Liver (tissue), 9 donors: ENCODE data around the gene SNX9. TPM values are rescaled to one million over a fixed set of nuclear protein-coding genes. Genes with fewer than 3 reads are reported as not detected.

ENCODE experiments used
- DNase-seq: peaks from one replicate; pipeline ENCODE4 v3.0.0-alpha.2; 2017; ENCODE audit warnings: low spot score
- H3K27ac ChIP-seq, 2 donors: one replicate each; pipeline ENCODE4 v1.7.0; 2013; ENCODE audit warnings: inconsistent platforms in 2 of 2, low read length in 2 of 2, control low read depth in 1 of 2, low read depth in 1 of 2, mild to moderate bottlenecking in 1 of 2
- H3K27me3 ChIP-seq, 4 donors: one replicate each; pipeline versions ENCODE4 v1.6.1 to v1.7.0; 2013; ENCODE audit warnings: low read length in 3 of 4, inconsistent platforms in 1 of 4, mild to moderate bottlenecking in 1 of 4, moderate library complexity in 1 of 4; ENCODE audit not compliant: control insufficient read depth in 4 of 4, insufficient read depth in 4 of 4
- H3K36me3 ChIP-seq, 4 donors: one replicate each; pipeline versions ENCODE4 v1.6.1 to v1.7.0; 2013; ENCODE audit warnings: low read length in 3 of 4, mild to moderate bottlenecking in 3 of 4, low read depth in 1 of 4, moderate library complexity in 1 of 4; ENCODE audit not compliant: control insufficient read depth in 4 of 4, insufficient read depth in 3 of 4
- H3K4me1 ChIP-seq, 4 donors: one replicate each; pipeline versions ENCODE4 v1.6.1 to v1.7.0; 2013; ENCODE audit warnings: low read length in 3 of 4, mild to moderate bottlenecking in 3 of 4, moderate library complexity in 1 of 4; ENCODE audit not compliant: control insufficient read depth in 4 of 4, insufficient read depth in 4 of 4
- H3K4me3 ChIP-seq, 3 donors: one replicate each; pipeline versions ENCODE4 v1.6.1 to v1.7.0; 2013; ENCODE audit warnings: low read length in 3 of 3, control low read depth in 1 of 3, low read depth in 1 of 3, mild to moderate bottlenecking in 1 of 3
- H3K9ac ChIP-seq, 2 donors: one replicate each; pipeline ENCODE4 v1.7.0; 2013; ENCODE audit warnings: low read length in 2 of 2, mild to moderate bottlenecking in 2 of 2, moderate library complexity in 2 of 2, control low read depth in 1 of 2, low read depth in 1 of 2
- H3K9me3 ChIP-seq, 4 donors: one replicate each; pipeline versions ENCODE4 v1.6.1 to v1.7.0; 2013; ENCODE audit warnings: low read length in 3 of 4; ENCODE audit not compliant: control insufficient read depth in 4 of 4
- FOXA2 ChIP-seq: IDR thresholded peaks from 2 replicates; pipeline ENCODE4 v1.6.1; 2016; ENCODE audit warnings: antibody characterized with exemption
- HNF4A ChIP-seq, 2 donors: conservative IDR thresholded peaks; 2 replicates each; pipeline ENCODE4 v1.6.1; 2016; ENCODE audit warnings: antibody characterized with exemption in 2 of 2, mild to moderate bottlenecking in 2 of 2
- JUND ChIP-seq, 2 donors: IDR thresholded peaks; 2 replicates each; pipeline ENCODE4 v1.6.1; 2016; ENCODE audit warnings: antibody characterized with exemption in 2 of 2
- RAD21 ChIP-seq, 2 donors: IDR thresholded peaks; 2 replicates each; pipeline ENCODE4 v1.6.1; 2016; ENCODE audit warnings: antibody characterized with exemption in 2 of 2, mild to moderate bottlenecking in 2 of 2
- RXRA ChIP-seq, 2 donors: IDR thresholded peaks; 2 replicates each; pipeline ENCODE4 v1.6.1; 2017 to 2018; ENCODE audit warnings: antibody characterized with exemption in 2 of 2, mild to moderate bottlenecking in 1 of 2
- SP1 ChIP-seq: IDR thresholded peaks from 2 replicates; pipeline ENCODE4 v1.6.1; 2018; ENCODE audit warnings: antibody characterized with exemption, mild to moderate bottlenecking
- WGBS: extraction: QIAGEN DNeasy Blood & Tissue Kit; methylation state at CpG from one replicate; pipeline ENCODE4 v1.1.7; 2013; 5-methylcytosine and 5-hydroxymethylcytosine counted together
- polyA plus RNA-seq, 2 donors: library from polyadenylated mRNA; stranded (reverse) in 1 of 2; unstranded in 1 of 2; fragments of 200-250 nt in 1 of 2; fragments of >200 nt in 1 of 2; fragmentation: Nextera tagmentation in 1 of 2; extraction: Ambion mirVana in 1 of 2; gene quantifications; one replicate each; pipeline versions ENCODE4 v1.2.1 to v1.2.3, GENCODE V29; 2013 to 2015
- total RNA-seq, 2 donors: library from RNA; depleted of rRNA; stranded (reverse); fragments of >200 nt; gene quantifications; one replicate each; pipeline ENCODE4 v1.2.3, GENCODE V29; 2014
- TF ChIP-seq, protein P1 (sequence below): IDR thresholded peaks from 2 replicates; pipeline ENCODE4 v1.6.1; 2016; ENCODE audit warnings: antibody characterized with exemption
- TF ChIP-seq, protein P2 (sequence below): IDR thresholded peaks from 2 replicates; pipeline ENCODE4 v1.6.1; 2016; ENCODE audit warnings: antibody characterized with exemption
- TF ChIP-seq, protein P3 (sequence below): IDR thresholded peaks from 2 replicates; pipeline ENCODE4 v1.6.1; 2016; ENCODE audit warnings: antibody characterized with exemption, mild to moderate bottlenecking
- TF ChIP-seq, protein P4 (sequence below): IDR thresholded peaks from 2 replicates; pipeline ENCODE4 v1.6.1; 2016; ENCODE audit warnings: antibody characterized with exemption
- donor health status: healthy.
- donor health status: healthy.
- donor health status: healthy.
- donor health status: healthy.
- donor health status: healthy.

The SNX9 gene
- total and polyA plus RNA-seq, 4 donors, result 16.4 to 31.0 (median 22.3) TPM

DNA sequence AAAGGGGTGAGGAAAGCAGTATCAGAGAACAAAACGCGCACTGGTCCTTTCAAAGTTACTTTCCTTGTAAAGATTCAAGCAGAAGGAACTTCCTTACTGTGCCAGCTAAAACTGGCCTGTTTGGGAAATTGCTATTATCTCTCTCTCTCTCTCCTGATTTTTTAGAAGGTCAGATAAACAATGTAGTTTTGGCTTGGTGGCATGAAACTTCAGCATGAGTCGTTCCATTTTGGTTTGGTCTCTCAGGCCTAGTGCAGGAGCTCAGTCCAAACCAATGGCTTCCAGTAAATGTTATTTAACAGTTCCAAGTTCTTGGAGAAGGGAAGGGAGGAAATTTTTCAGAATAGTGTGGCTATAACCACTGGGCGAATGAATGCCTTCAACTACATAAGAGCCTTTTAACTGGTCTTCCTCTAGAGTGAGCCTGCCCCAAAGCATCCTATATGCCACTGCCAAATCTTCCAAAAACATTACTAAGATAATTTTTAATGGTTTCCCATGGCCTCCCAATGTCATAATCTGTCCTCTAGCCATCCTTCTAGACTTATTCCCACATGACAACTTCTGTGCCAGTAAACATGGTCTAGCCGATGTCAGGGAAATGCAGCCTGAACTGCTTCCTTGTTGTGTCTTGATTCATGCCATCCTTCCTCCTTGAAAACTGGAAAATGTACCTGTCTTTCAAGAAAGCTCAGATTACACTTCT, 9.1 kb upstream of the SNX9 start:
- peaks cover 0 to 2% (median 0%) of the 10 kb centered on the region in 4 donors for H3K4me1 ChIP-seq
- no peaks in the 10 kb centered on the region for H3K9me3 ChIP-seq
- TF ChIP-seq, protein P1, sequence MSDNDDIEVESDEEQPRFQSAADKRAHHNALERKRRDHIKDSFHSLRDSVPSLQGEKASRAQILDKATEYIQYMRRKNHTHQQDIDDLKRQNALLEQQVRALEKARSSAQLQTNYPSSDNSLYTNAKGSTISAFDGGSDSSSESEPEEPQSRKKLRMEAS, result no peak
- TF ChIP-seq JUND (IDR thresholded peaks at IDR 0.05), result peak in 1 of 2 donors; percentile 34
- DNase-seq, result no peak
- H3K27me3 ChIP-seq, result no peaks in the 10 kb centered on the region
- WGBS, result 69% methylated on average over 5 of the region's 5 CpGs
- no peaks in the 10 kb centered on the region for H3K36me3 ChIP-seq
- no peak overlapping the region for H3K9ac ChIP-seq
- H3K27ac ChIP-seq, result no peak overlapping the region
- no peak overlapping the region for H3K4me3 ChIP-seq

DNA sequence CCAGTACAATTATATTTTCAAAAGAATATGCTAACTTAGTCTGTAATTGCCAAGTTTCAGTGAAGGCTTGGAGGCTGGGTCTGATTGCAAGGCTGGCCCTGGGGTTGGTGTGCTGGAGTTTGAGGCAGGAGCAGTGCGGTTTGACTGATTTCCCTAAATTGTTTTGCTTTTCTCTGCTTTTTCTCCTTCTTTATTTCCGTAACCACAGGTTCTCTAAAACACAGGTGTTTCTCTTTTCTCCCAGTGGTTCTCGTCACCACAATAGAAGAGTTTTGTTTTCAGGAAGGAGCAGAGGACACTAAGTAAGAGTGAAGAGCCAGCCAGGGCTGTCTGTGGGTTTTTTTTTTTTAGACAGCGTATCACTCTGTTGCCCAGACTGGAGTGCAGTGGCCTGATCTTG, 8.2 kb upstream of the SNX9 start:
- DNase-seq, result no peak
- H3K9me3 ChIP-seq, result no peaks in the 10 kb centered on the region
- WGBS, result 87% methylated on average over 4 of the region's 4 CpGs
- H3K27me3 ChIP-seq, result no peaks in the 10 kb centered on the region
- no peak overlapping the region for H3K27ac ChIP-seq
- peaks cover 0 to 2% (median 0%) of the 10 kb centered on the region in 4 donors for H3K4me1 ChIP-seq
- H3K36me3 ChIP-seq, result no peaks in the 10 kb centered on the region
- no peak overlapping the region for H3K9ac ChIP-seq
- no peak overlapping the region for H3K4me3 ChIP-seq
- TF ChIP-seq, protein P2, sequence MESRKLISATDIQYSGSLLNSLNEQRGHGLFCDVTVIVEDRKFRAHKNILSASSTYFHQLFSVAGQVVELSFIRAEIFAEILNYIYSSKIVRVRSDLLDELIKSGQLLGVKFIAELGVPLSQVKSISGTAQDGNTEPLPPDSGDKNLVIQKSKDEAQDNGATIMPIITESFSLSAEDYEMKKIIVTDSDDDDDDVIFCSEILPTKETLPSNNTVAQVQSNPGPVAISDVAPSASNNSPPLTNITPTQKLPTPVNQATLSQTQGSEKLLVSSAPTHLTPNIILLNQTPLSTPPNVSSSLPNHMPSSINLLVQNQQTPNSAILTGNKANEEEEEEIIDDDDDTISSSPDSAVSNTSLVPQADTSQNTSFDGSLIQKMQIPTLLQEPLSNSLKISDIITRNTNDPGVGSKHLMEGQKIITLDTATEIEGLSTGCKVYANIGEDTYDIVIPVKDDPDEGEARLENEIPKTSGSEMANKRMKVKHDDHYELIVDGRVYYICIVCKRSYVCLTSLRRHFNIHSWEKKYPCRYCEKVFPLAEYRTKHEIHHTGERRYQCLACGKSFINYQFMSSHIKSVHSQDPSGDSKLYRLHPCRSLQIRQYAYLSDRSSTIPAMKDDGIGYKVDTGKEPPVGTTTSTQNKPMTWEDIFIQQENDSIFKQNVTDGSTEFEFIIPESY, result no peak
- no peak for TF ChIP-seq RAD21 (IDR thresholded peaks at IDR 0.05)
- TF ChIP-seq FOXA2, result no peak
- TF ChIP-seq, protein P3, sequence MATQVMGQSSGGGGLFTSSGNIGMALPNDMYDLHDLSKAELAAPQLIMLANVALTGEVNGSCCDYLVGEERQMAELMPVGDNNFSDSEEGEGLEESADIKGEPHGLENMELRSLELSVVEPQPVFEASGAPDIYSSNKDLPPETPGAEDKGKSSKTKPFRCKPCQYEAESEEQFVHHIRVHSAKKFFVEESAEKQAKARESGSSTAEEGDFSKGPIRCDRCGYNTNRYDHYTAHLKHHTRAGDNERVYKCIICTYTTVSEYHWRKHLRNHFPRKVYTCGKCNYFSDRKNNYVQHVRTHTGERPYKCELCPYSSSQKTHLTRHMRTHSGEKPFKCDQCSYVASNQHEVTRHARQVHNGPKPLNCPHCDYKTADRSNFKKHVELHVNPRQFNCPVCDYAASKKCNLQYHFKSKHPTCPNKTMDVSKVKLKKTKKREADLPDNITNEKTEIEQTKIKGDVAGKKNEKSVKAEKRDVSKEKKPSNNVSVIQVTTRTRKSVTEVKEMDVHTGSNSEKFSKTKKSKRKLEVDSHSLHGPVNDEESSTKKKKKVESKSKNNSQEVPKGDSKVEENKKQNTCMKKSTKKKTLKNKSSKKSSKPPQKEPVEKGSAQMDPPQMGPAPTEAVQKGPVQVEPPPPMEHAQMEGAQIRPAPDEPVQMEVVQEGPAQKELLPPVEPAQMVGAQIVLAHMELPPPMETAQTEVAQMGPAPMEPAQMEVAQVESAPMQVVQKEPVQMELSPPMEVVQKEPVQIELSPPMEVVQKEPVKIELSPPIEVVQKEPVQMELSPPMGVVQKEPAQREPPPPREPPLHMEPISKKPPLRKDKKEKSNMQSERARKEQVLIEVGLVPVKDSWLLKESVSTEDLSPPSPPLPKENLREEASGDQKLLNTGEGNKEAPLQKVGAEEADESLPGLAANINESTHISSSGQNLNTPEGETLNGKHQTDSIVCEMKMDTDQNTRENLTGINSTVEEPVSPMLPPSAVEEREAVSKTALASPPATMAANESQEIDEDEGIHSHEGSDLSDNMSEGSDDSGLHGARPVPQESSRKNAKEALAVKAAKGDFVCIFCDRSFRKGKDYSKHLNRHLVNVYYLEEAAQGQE, result no peak
- TF ChIP-seq, protein P1, result no peak
- TF ChIP-seq RXRA (IDR thresholded peaks at IDR 0.05), result no peak
- no peak for TF ChIP-seq SP1
- no peak for TF ChIP-seq HNF4A (conservative IDR thresholded peaks at IDR 0.05)
- TF ChIP-seq, protein P4, sequence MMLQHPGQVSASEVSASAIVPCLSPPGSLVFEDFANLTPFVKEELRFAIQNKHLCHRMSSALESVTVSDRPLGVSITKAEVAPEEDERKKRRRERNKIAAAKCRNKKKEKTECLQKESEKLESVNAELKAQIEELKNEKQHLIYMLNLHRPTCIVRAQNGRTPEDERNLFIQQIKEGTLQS, result no peak
